22Rv1 (cell line): ENCODE results near the gene PTGDR2.

ENCODE experiments used
- H3K27ac ChIP-seq: fragments of 450-650 bp; 2 replicates; pipeline ENCODE4 v1.5.1; 2017
- ZFX ChIP-seq: fragments of 450-650 bp; IDR thresholded peaks from 2 replicates; pipeline ENCODE4 v1.6.1; 2017; ENCODE audit warnings: antibody characterized with exemption, borderline replicate concordance
- TF ChIP-seq, protein P1 (sequence below): fragments of 450-650 bp; IDR thresholded peaks from 2 replicates; pipeline ENCODE4 v1.5.1; 2017; ENCODE audit warnings: mild to moderate bottlenecking

The PTGDR2 gene

DNA sequence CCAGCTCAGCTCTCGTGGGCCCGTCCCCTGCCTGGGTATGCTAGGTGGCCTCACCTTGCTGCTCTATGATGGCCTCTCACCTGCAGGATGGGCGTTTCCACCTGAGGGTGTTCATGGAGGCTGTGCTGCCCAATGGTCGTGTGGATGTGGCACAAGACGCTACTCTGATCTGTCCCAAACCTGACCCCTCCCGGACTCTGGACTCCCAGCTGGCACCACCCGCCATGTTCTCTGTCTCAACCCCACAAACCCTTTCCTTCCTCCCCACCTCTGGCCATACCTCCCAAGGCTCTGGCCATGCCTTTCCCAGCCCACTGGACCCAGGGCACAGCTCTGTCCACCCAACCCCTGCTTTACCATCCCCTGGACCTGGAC, 13.7 kb upstream of the PTGDR2 start:
- no peak for TF ChIP-seq ZFX
- TF ChIP-seq, protein P1, sequence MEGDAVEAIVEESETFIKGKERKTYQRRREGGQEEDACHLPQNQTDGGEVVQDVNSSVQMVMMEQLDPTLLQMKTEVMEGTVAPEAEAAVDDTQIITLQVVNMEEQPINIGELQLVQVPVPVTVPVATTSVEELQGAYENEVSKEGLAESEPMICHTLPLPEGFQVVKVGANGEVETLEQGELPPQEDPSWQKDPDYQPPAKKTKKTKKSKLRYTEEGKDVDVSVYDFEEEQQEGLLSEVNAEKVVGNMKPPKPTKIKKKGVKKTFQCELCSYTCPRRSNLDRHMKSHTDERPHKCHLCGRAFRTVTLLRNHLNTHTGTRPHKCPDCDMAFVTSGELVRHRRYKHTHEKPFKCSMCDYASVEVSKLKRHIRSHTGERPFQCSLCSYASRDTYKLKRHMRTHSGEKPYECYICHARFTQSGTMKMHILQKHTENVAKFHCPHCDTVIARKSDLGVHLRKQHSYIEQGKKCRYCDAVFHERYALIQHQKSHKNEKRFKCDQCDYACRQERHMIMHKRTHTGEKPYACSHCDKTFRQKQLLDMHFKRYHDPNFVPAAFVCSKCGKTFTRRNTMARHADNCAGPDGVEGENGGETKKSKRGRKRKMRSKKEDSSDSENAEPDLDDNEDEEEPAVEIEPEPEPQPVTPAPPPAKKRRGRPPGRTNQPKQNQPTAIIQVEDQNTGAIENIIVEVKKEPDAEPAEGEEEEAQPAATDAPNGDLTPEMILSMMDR: no peak
- H3K27ac ChIP-seq: no peak overlapping the region

DNA sequence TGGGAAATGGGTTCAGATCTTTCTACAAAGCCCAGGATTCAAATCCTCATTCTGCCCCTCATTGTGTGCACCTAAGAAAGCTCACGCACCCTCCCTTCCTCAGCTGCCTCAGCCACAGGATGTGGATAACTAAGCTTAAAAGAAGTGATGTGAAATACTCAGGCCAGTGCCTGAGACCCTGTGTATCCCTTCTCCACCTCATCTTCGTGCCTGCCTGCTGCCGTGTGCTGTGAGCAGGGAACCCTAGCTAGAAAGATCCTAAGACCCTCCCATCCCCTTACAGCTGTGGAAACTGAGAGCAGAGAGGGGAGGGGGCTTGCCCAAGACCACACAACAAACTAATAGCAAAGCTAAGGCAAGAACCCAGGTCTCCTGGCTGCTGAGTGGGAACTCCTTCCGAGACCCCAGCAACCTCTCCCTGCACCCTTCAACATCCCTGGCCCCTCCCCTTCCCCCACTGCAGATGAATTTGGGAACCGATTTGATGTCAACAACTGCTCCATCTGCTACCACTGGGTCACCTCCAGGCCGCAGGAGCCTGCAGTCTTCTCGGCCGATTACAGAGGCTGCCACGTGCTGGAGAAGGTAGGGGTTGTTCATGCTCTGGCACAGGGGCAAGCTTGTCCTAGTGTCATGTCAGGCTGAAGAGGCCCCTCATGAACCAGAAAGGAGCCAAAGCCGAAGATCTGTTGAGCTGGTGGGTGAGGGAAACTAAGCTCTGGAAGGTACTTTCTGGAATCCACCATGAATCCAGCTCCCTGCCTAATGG, 13.1 kb upstream of the PTGDR2 start:
- no peak overlapping the region for H3K27ac ChIP-seq
- TF ChIP-seq ZFX: no peak
- TF ChIP-seq, protein P1: no peak

- H3K27ac ChIP-seq: no peak overlapping the region
- no peak for TF ChIP-seq ZFX
- TF ChIP-seq, protein P1: no peak
These were observed 12.3 kb upstream of the PTGDR2 start for GRCh38 chr11:60867871-60868681.

- H3K27ac ChIP-seq: no peak within 1 kb of the TSS
- TF ChIP-seq, protein P1: no peak
- TF ChIP-seq ZFX: no peak
These were observed 11.4 kb upstream of the PTGDR2 start, which contains the start of gene ZP1 for GRCh38 chr11:60866911-60867870. ZP1 (plus strand) TSS chr11:60867542; CDS start chr11:60867562, 20 bp downstream.

GRCh38 chr11:60864856-60865513, 9.2 kb upstream of the PTGDR2 start:
- H3K27ac ChIP-seq: no peak overlapping the region
- no peak for TF ChIP-seq ZFX
- TF ChIP-seq, protein P1: no peak

- TF ChIP-seq, protein P1: no peak
- no peak for TF ChIP-seq ZFX
- no peak overlapping the region for H3K27ac ChIP-seq
These were observed 8.1 kb upstream of the PTGDR2 start for GRCh38 chr11:60863550-60864521.
